Fibroblast of villous mesenchyme (primary cell): ENCODE data around the gene FERMT2. TPM values are rescaled to one million over a fixed set of nuclear protein-coding genes. Genes with fewer than 3 reads are reported as not detected.
A peak's percentile ranks its signal among the peaks of the same experiment; 100 is the strongest.

Experiments
- DNase-seq: peaks from one replicate; pipeline ENCODE4 v3.0.0-alpha.2; 2010; ENCODE audit warnings: low read depth
- H3K4me3 ChIP-seq: 2 replicates; pipeline ENCODE4 v1.5.1; 2011; ENCODE audit warnings: low read depth, mild to moderate bottlenecking, low read length
- total RNA-seq: library from RNA; depleted of rRNA; stranded (reverse); fragments of >200 nt; gene quantifications from 2 replicates; pipeline ENCODE4 v1.2.3, GENCODE V29; 2012
- TF ChIP-seq, protein P1 (sequence below): IDR thresholded peaks from 2 replicates; pipeline ENCODE4 v1.5.1; 2012; ENCODE audit warnings: low read depth, mild to moderate bottlenecking, low read length; ENCODE audit not compliant: insufficient read depth

FERMT2 gene
- total RNA-seq, 1 donor, result 320 TPM

DNA sequence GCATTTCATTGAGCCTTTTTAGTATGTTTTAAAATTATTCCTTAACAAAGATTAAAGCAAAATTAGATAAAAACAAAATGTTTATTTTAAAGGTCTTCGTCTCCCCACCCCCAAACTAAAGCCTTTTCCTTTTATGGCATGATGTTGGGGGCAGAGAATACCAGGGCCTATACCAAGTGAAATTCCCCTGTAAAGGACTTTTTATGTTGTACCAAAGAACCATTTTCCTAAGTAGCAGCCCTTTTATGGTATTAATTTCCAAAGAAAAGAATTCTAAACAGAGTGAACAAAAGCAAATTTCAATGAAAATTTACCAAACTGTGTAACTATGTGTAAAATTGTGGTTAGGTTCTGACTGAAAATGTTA, 87.5 kb downstream of the FERMT2 start:
- peak; percentile 58 for DNase-seq

DNA sequence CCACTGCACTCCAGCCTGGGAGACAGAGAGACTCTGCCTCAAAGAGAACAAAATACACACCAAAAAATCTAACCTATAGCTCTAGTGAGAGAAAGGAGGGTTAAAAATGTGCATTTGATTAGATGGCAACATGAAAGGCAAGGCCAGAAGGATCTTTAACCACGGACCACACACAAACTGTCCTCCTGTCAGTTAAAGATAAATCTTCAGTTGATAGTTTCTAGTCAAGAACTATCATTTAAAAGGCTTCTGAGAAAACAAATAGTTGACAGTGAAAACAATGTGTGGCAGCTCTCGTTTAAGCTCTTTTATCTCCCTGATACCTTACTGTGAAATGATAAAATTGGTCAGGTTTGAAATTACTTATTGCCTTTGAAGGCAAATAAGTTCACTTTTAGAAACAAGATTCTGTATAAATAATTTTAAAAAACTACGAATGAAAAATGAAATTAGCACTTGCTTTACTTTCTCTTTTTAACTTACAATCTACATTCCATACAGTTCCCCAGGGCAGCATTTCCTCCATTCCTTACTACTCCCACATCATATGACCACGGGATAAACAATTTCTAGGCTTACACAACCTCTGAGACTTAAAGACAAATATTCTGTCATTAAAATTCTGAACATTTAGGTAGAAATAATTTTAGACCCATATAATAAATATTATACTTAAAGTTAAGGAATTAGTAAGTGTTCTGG, 88.1 kb downstream of the FERMT2 start:
- DNase-seq, result peak; percentile 89
- H3K4me3 ChIP-seq, result peak overlapping the region; percentile 28

More for the DNA sequence above, 87.5 kb downstream of the FERMT2 start:
- TF ChIP-seq, protein P1, sequence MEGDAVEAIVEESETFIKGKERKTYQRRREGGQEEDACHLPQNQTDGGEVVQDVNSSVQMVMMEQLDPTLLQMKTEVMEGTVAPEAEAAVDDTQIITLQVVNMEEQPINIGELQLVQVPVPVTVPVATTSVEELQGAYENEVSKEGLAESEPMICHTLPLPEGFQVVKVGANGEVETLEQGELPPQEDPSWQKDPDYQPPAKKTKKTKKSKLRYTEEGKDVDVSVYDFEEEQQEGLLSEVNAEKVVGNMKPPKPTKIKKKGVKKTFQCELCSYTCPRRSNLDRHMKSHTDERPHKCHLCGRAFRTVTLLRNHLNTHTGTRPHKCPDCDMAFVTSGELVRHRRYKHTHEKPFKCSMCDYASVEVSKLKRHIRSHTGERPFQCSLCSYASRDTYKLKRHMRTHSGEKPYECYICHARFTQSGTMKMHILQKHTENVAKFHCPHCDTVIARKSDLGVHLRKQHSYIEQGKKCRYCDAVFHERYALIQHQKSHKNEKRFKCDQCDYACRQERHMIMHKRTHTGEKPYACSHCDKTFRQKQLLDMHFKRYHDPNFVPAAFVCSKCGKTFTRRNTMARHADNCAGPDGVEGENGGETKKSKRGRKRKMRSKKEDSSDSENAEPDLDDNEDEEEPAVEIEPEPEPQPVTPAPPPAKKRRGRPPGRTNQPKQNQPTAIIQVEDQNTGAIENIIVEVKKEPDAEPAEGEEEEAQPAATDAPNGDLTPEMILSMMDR, result no peak
- H3K4me3 ChIP-seq, result no peak overlapping the region

DNA sequence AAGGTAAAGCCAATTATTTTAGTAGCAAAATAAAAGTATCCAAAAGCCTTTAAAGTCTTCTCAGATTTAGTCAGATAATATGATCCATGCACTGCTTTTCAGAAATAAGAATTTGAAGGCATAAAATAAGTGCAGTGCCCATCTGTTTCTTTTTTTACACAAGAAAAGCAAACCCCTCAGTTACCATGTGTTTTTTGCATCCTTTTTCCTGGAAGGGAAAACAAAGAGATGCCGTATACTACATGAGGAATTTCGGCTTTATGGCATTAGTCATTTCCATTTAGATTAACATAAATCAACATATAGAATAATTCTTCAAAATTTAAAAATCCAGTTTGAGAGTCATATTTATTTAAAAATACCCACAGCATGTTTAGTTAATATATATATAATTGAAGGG, 89.4 kb downstream of the FERMT2 start:
- TF ChIP-seq, protein P1, result no peak
- H3K4me3 ChIP-seq, result no peak overlapping the region
- DNase-seq, result no peak

More for the DNA sequence above, 88.1 kb downstream of the FERMT2 start:
- TF ChIP-seq, protein P1, result no peak

DNA sequence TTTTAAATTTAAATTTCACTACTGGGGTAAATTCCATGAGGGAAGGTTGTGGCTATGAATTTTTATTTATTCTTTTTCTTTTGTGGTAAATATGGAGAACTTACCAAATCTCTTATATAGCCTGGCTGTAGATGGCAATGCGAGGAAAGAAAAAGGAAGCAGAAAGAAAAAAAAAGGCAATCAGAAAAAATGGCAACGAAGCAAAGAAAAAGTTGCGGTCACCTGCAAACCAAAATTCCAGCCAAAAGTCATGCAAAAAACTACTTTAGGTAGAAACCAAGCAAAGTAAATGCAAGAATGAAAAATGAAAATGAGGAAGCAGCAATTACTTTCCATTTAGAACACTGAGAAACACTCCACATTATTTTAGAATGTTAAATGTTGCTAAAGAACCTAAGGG, 89.9 kb downstream of the FERMT2 start:
- DNase-seq, result no peak
- TF ChIP-seq, protein P1, result no peak
- no peak overlapping the region for H3K4me3 ChIP-seq

DNA sequence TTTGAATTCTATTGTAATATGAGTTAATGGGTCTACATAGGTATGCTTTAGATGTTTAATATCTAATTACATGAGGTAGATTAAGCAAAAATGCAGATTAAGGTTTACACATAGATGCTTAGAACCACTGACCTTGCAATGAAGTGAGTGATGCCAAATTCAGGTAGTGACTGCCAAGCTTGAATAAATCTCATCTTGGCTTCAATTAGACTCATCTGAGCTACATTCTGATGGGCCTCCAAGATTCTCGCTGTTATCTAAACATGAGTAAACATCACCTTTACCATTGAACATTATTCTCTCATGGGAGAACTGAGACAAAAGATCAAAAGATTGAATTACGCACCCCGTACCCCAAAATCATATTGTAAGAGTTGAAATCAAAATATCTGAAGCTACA, 90.6 kb downstream of the FERMT2 start:
- no peak overlapping the region for H3K4me3 ChIP-seq
- no peak for DNase-seq
- TF ChIP-seq, protein P1, result no peak

DNA sequence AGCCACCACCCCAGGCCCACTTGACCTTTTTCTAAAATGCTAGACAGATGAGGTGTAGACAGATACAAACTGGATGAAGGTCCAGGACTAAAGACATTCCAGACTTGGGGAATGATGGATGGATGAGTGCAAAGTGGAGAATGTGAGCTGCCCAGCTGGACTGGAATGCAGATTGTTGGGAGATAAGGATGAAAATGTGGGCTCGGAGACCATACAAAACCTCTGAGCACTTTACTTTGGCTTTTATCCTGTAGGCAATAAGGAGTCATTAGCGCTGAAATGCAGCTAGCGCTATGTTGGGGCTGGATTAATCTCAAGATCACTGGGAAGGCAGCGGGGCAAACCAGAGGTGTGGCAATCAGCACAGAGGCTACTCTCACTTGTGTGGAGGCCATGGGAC, 94.7 kb downstream of the FERMT2 start:
- no peak overlapping the region for H3K4me3 ChIP-seq
- no peak for DNase-seq
- TF ChIP-seq, protein P1, result no peak

DNA sequence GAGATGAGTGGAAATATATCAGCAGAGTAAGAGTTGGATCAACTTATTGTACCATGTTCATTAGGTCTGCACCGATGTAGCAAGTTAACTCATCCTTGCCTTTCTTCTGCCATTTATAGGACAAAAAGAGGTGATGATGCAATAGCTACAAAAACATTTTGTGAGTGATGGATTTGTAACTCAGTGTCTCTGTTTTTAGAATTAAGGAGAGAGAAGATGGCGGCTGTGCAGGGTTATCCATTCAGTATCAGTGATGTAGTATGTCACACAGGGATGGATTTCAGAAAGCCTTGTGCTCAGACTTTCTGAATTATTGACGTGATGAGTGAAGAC, 97.4 kb downstream of the FERMT2 start:
- no peak for DNase-seq
- TF ChIP-seq, protein P1, result no peak
- no peak overlapping the region for H3K4me3 ChIP-seq
